ENCODE results near the gene KRTAP4-1. TPM values are rescaled to one million over a fixed set of nuclear protein-coding genes. Genes with fewer than 3 reads are reported as not detected.

Gene KRTAP4-1
- polyA plus RNA-seq, 3 donors, result not detected

- Histone ChIP-seq H4K20me1 (ENCODE audit: insufficient read depth, low read length) (no peaks in the 10 kb centered on the region), H3K27ac (ENCODE audit: low read depth in 1 of 2, low read length in 2 of 2) (no peak within 1 kb of the TSS), H3K4me2 (replicated peaks; ENCODE audit: extremely low read depth, low read length, poor library complexity, severe bottlenecking) (no peak within 1 kb of the TSS), H3K36me3 (replicated peaks in 1 of 2; ENCODE audit: control insufficient read depth in 1 of 2, insufficient read depth in 2 of 2, low read length in 2 of 2) (no peaks in the 10 kb centered on the region), H3K4me1 (ENCODE audit: control insufficient read depth in 1 of 2, insufficient read depth in 2 of 2, low read length in 2 of 2) (peaks cover 0 to 10% of the 10 kb centered on the region in 2 donors), H2AFZ (ENCODE audit: insufficient read depth, low read depth, low read length, poor library complexity, severe bottlenecking) (no peak within 1 kb of the TSS), H3K79me2 (ENCODE audit: insufficient read depth, low read length) (no peaks in the 10 kb centered on the region), H3K27me3 (ENCODE audit: control insufficient read depth in 2 of 2, insufficient read depth in 2 of 2, low read length in 2 of 2) (no peaks in the 10 kb centered on the region), H3K9ac (ENCODE audit: insufficient read depth, low read length, poor library complexity, severe bottlenecking) (no peak within 1 kb of the TSS), H3K4me3 (replicated peaks in 1 of 3; ENCODE audit: low read depth in 2 of 3, low read length in 3 of 3) (no peak within 1 kb of the TSS), H3K9me3 (replicated peaks in 1 of 2; ENCODE audit: control insufficient read depth in 1 of 2, insufficient read depth in 1 of 2, low read length in 2 of 2) (no peaks in the 10 kb centered on the region)
- H3K27me3 Mint-ChIP-seq (ENCODE audit: low read depth in 3 of 3), result peaks cover 0 to 6% (median 3%) of the 10 kb centered on the region in 3 donors
- no peak for DNase-seq
- H3K27ac Mint-ChIP-seq, result peak within 1 kb of the TSS in 1 of 7 donors; percentile 1
- TF ChIP-seq CTCF (IDR thresholded peaks at IDR 0.05), result no peak
- H3K4me1 Mint-ChIP-seq, result peaks cover 19% of the 10 kb centered on the region
- peaks cover 0 to 2% (median 0%) of the 10 kb centered on the region in 7 donors for H3K9me3 Mint-ChIP-seq
- intact Hi-C loops (cut with micrococcal nuclease), result no loop called here
- H3K4me3 Mint-ChIP-seq, result no peak within 1 kb of the TSS
- 100% methylated on average over 6 of the region's 7 CpGs for WGBS (ENCODE audit: insufficient coverage)
- no peaks in the 10 kb centered on the region for H3K36me3 Mint-ChIP-seq
Observed at GRCh38 chr17:41177727-41178271, 6.9 kb downstream of the KRTAP4-1 start, which contains the start of gene KRTAP4-2. KRTAP4-2 (minus strand) TSS chr17:41178221; CDS start chr17:41178164, 57 bp downstream.

GRCh38 chr17:41176744-41177387 lies 7.8 kb downstream of the KRTAP4-1 start:
- Histone ChIP-seq H3K9me3 (replicated peaks in 1 of 2; ENCODE audit: control insufficient read depth in 1 of 2, insufficient read depth in 1 of 2, low read length in 2 of 2) (no peaks in the 10 kb centered on the region), H3K79me2 (ENCODE audit: insufficient read depth, low read length) (no peaks in the 10 kb centered on the region), H3K4me3 (replicated peaks in 1 of 3; ENCODE audit: low read depth in 2 of 3, low read length in 3 of 3) (no peak overlapping the region), H3K4me1 (ENCODE audit: control insufficient read depth in 1 of 2, insufficient read depth in 2 of 2, low read length in 2 of 2) (peaks cover 0 to 10% of the 10 kb centered on the region in 2 donors), H3K27ac (ENCODE audit: low read depth in 1 of 2, low read length in 2 of 2) (no peak overlapping the region), H3K9ac (ENCODE audit: insufficient read depth, low read length, poor library complexity, severe bottlenecking) (no peak overlapping the region), H2AFZ (ENCODE audit: insufficient read depth, low read depth, low read length, poor library complexity, severe bottlenecking) (no peak overlapping the region), H3K36me3 (replicated peaks in 1 of 2; ENCODE audit: control insufficient read depth in 1 of 2, insufficient read depth in 2 of 2, low read length in 2 of 2) (no peaks in the 10 kb centered on the region), H3K27me3 (ENCODE audit: control insufficient read depth in 2 of 2, insufficient read depth in 2 of 2, low read length in 2 of 2) (no peaks in the 10 kb centered on the region), H3K4me2 (replicated peaks; ENCODE audit: extremely low read depth, low read length, poor library complexity, severe bottlenecking) (no peak overlapping the region), H4K20me1 (ENCODE audit: insufficient read depth, low read length) (no peaks in the 10 kb centered on the region)
- intact Hi-C loops (cut with micrococcal nuclease), result no loop called here
- no peak for DNase-seq
- Mint-ChIP-seq H3K4me3 (no peak overlapping the region), H3K36me3 (no peaks in the 10 kb centered on the region), H3K27me3 (ENCODE audit: low read depth in 3 of 3) (peaks cover 0 to 6% (median 3%) of the 10 kb centered on the region in 3 donors), H3K27ac (no peak overlapping the region), H3K4me1 (peaks cover 19% of the 10 kb centered on the region), H3K9me3 (peaks cover 0 to 2% (median 0%) of the 10 kb centered on the region in 7 donors)
- 100% methylated on average over 1 of the region's 3 CpGs for WGBS (ENCODE audit: insufficient coverage)
- TF ChIP-seq CTCF (IDR thresholded peaks at IDR 0.05), result no peak
